Epithelial cell of proximal tubule (primary cell): ENCODE measurements around the gene LIPG. TPM values are rescaled to one million over a fixed set of nuclear protein-coding genes. Genes with fewer than 3 reads are reported as not detected.
"Not testable (repeated sequence)": the region's sequence is repeated elsewhere in the genome, so short reads cannot be mapped to it uniquely, and the experiment has no call there.

Experiments
- DNase-seq: peaks from one replicate; pipeline ENCODE4 v3.0.0-alpha.2; 2011; ENCODE audit warnings: low read depth
- H3K4me3 ChIP-seq: 2 replicates; pipeline ENCODE4 v1.5.1; 2011; ENCODE audit warnings: low read depth, mild to moderate bottlenecking, low read length
- total RNA-seq: library from RNA; depleted of rRNA; stranded (reverse); fragments of >200 nt; gene quantifications from 2 replicates; pipeline ENCODE4 v1.2.3, GENCODE V29; 2015
- TF ChIP-seq, protein P1 (sequence below): conservative IDR thresholded peaks from 2 replicates; pipeline ENCODE4 v1.5.1; 2012; ENCODE audit warnings: low read depth, mild to moderate bottlenecking, low read length

LIPG gene
- total RNA-seq, 1 donor from 2014 or later = 117 TPM

DNA sequence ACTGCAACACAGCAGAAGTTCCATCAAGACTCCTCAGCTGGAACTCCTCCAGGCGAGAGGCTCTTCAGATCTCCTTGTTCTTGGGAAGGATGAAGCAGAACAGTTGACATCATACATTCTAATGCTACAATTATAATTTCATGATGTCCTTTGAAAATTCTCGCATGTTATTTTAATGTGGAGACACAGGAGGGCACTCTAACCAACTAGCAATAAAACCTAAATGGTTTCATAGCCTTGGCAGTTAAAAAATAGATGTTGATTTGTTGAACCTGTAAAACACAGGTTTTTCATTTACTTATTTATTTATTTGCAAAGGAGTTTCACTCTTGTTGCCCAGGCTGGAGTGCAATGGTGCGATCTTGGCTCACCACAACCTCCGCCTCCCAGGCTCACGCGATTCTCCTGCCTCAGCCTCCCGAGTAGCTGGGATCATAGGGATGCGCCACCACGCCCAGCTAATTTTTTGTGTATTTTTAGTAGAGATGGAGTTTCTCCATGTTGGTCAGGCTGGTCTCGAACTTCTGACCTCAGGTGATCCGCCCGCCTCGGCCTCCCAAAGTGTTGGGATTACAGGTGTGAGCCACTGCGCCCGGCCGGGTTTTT lies 2.4 kb upstream of the LIPG start:
- not testable (repeated sequence) for DNase-seq, H3K4me3 ChIP-seq
- TF ChIP-seq, protein P1, sequence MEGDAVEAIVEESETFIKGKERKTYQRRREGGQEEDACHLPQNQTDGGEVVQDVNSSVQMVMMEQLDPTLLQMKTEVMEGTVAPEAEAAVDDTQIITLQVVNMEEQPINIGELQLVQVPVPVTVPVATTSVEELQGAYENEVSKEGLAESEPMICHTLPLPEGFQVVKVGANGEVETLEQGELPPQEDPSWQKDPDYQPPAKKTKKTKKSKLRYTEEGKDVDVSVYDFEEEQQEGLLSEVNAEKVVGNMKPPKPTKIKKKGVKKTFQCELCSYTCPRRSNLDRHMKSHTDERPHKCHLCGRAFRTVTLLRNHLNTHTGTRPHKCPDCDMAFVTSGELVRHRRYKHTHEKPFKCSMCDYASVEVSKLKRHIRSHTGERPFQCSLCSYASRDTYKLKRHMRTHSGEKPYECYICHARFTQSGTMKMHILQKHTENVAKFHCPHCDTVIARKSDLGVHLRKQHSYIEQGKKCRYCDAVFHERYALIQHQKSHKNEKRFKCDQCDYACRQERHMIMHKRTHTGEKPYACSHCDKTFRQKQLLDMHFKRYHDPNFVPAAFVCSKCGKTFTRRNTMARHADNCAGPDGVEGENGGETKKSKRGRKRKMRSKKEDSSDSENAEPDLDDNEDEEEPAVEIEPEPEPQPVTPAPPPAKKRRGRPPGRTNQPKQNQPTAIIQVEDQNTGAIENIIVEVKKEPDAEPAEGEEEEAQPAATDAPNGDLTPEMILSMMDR = peak; percentile 68

DNA sequence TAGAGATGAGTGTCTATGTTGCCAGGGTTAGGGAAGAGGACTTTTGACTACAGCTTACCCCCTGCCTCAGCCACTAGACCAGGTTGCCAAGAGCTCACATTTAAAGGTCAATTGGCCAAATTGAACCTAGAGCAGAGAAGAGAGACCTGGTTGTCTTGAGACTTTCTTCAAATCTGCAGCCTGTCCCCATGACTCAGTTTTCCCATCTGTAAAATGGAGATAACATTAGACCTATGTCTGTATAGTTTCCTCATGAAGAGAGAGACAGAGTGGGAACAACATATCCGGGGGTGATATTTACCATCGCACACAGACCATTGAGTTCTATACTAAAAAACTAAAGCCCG lies 1.6 kb upstream of the LIPG start:
- DNase-seq = no peak
- TF ChIP-seq, protein P1 = no peak
- H3K4me3 ChIP-seq = peak overlapping the region; percentile 75

DNA sequence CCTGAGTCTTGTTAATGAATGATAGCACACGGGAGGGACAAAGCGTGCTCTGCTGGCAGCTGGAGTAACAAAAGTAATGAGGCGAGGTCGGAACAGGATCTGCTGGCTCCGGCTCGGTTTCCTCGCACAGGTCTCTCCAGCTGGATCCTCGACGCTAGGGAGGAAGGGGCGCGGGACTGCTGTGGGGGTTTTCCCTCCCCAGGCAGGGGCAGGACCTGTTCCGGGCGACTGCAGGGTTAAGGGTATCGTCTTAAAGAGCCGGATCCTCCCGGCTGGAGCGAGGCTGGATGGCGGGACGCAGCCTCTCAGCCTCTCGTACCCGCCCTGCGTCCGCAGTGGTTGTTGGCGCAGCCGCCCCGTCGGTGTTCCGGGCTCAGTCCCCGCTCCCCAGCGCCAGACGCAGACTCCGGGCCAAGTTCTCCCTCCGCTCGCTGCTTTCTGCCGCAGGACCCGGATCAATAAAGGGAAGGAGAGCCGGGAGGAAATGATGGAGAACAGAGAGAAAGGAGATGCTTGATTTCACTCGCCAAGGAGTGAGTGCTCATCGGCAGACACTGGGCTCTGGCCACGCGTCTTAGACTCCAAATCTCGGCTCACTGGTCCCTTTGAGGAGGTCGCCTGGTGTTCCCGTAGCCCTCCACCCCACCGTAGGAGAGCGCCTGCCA lies 1.1 kb upstream of the LIPG start:
- TF ChIP-seq, protein P1 = no peak
- peak overlapping the region; percentile 75 for H3K4me3 ChIP-seq
- DNase-seq = no peak

DNA sequence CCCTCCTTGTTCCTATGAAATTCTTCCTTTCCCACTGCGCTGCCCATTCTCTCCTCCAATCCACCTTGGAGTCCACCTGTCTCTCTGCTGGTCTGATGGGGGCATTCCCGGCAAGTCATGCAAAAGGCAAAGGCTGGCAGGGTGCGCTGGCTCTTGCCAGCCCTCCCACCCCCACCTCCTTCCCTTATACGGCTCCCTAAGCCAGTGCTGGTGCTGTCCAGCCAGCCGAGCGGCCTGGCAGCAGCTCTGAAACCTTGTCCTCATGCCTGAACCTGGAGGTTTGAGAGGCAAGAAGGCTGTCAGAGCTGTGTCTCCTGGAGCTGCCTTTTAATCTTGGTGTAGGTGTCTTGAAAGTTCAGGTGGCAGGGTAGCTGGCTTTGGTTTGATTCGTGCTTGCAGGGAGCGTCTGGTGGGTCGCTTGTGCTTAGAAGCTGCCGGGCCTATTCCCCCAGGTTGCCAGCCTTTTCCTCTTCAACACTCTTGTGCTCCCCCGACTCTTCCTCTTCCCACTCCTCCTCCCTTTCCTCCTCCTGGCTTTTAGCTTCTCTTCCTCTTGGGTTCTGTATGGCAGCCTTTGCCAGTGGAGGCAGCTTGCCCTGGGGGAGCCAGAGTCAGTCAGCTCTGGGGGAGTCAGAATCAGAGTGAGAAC lies 748 bp downstream of the LIPG start:
- TF ChIP-seq, protein P1 = no peak
- H3K4me3 ChIP-seq = peak overlapping the region; percentile 75
- no peak for DNase-seq

DNA sequence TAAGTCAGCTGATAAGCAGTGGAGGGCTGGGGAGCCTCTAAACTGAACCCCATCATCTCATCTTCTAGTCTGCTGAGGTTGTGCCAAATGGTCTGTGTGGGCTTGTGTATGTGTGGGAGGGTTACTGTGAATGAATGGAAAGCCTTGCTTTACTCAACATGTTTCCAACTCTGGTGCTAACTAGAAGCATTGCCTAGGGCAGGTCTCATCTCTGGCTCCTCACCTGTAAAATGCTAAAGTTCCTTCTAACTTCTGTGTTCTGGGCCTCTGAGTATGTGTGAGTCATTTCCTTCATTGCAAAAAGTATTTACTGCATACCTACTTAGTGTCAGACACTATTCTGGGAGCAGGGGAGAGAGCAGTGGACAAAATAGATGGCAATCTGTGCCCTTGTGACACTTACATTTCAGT lies 1.3 kb downstream of the LIPG start:
- peak overlapping the region; percentile 75 for H3K4me3 ChIP-seq
- DNase-seq = no peak

DNA sequence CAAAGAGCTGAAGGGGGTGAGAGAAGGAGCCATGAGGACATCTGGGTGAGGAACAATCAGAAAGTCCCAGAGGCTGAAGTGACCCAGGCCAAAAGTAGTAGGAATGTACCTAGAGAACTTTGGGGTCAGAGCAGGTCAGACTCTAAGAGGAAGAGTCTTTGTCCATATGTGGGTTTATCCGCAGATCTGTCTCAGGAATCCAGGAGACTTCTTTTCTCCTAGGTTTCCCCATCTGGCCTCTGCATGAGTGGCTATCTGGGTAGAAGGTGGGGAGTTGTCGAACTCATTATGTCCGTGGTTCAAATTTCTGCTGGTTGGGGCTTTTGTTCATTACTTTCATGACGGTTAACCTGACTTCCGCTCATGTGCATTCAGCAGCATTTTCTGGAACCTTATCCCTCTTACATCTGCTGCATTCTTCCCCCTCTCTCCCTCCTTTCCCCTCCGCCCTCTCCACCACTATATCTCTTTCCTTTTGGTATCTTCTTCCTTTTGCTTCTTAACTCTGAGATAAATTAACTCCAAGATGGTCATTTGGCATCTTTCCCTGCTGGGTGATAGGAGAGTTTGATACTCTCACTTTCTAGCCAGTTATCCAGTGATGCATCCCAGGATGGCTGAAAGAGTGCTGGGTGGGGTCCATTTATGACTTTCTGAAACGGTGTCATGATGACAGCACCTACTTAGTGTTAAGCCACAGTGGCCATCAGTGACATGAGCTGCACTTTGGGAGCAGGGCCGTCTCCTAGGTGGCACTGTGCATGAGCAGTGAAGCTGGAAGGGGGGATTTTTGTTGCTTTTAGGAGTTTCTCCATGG lies 2.1 kb downstream of the LIPG start:
- peak overlapping the region; percentile 75 for H3K4me3 ChIP-seq
- no peak for DNase-seq
- TF ChIP-seq, protein P1 = no peak

More for the DNA sequence above, 1.3 kb downstream of the LIPG start:
- TF ChIP-seq, protein P1 = no peak
